Measurements from ENCODE around the gene STX18.

The STX18 gene

GRCh38 chr4:4502694-4503311 is 39.0 kb downstream of the STX18 start:
- DNase-seq (ENCODE audit: low read depth), result no peak
- no peak overlapping the region for H3K4me3 ChIP-seq (ENCODE audit: control insufficient read depth, low read depth, low read length)
- TF ChIP-seq, protein P1, sequence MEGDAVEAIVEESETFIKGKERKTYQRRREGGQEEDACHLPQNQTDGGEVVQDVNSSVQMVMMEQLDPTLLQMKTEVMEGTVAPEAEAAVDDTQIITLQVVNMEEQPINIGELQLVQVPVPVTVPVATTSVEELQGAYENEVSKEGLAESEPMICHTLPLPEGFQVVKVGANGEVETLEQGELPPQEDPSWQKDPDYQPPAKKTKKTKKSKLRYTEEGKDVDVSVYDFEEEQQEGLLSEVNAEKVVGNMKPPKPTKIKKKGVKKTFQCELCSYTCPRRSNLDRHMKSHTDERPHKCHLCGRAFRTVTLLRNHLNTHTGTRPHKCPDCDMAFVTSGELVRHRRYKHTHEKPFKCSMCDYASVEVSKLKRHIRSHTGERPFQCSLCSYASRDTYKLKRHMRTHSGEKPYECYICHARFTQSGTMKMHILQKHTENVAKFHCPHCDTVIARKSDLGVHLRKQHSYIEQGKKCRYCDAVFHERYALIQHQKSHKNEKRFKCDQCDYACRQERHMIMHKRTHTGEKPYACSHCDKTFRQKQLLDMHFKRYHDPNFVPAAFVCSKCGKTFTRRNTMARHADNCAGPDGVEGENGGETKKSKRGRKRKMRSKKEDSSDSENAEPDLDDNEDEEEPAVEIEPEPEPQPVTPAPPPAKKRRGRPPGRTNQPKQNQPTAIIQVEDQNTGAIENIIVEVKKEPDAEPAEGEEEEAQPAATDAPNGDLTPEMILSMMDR (conservative IDR thresholded peaks at IDR 0.05; ENCODE audit: control insufficient read depth, insufficient read depth, low read depth, low read length), result no peak

GRCh38 chr4:4501679-4502078 is 40.2 kb downstream of the STX18 start:
- DNase-seq (ENCODE audit: low read depth), result no peak
- TF ChIP-seq, protein P1 (conservative IDR thresholded peaks at IDR 0.05; ENCODE audit: control insufficient read depth, insufficient read depth, low read depth, low read length), result no peak
- no peak overlapping the region for H3K4me3 ChIP-seq (ENCODE audit: control insufficient read depth, low read depth, low read length)

DNA sequence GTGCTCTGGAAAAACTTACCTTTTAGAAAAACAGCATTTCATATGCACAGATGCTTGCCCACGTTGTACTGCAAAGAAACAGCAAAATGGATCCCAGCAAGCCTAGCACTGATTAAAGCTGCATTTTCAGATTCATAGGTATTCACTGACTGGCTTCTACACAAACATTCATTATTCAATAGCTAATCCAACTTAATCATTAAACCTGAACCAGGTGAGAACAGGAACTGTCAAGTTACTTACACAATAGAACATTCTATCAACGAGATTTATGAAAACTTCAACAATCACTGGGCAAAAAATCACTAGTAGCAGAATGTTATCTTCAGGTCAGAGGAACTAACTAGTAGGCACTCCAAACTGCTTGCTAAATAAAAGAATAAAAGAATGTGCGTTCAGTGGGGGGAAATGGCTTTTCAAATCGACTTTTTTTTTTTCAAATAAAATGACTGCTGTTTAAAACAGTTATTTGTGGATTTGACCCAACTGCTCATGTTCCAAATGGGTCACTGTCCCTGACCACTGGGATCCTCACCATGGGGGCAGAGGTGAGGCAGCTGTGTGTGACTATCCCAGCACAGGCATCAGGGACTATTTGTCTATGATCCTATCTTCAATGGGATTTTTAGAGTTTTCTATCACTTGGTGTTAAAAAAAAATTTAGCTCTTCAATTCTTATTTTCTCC is 42.3 kb downstream of the STX18 start:
- no peak overlapping the region for H3K4me3 ChIP-seq (ENCODE audit: control insufficient read depth, low read depth, low read length)
- no peak for DNase-seq (ENCODE audit: low read depth)
- TF ChIP-seq, protein P1 (conservative IDR thresholded peaks at IDR 0.05; ENCODE audit: control insufficient read depth, insufficient read depth, low read depth, low read length), result no peak

- no peak overlapping the region for H3K4me3 ChIP-seq (ENCODE audit: control insufficient read depth, low read depth, low read length)
- TF ChIP-seq, protein P1 (conservative IDR thresholded peaks at IDR 0.05; ENCODE audit: control insufficient read depth, insufficient read depth, low read depth, low read length), result no peak
- peak; percentile 64 for DNase-seq (ENCODE audit: low read depth)
Measured at GRCh38 chr4:4496592-4497372, 45.1 kb downstream of the STX18 start.

DNA sequence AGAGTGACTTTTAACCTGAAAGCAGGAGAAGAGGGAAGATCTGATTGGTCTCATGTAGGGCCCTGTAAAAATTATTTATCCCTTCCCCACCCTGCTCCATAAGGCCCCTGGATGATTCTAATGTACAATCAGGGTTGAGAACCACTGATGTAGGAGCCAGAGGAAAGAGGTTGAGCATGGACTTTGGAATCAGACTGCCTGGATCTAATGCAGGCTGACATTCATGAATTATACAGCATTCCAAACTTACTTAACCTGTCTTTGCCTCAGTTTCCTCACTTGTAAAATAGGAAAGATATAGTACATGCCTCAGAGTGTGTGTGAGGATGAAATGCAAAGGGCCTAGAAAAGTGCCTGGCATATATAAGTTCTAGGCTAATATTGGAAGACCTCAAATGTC is 47.0 kb downstream of the STX18 start:
- DNase-seq (ENCODE audit: low read depth), result no peak
- no peak overlapping the region for H3K4me3 ChIP-seq (ENCODE audit: control insufficient read depth, low read depth, low read length)
- TF ChIP-seq, protein P1 (conservative IDR thresholded peaks at IDR 0.05; ENCODE audit: control insufficient read depth, insufficient read depth, low read depth, low read length), result no peak

GRCh38 chr4:4492161-4492847 is 49.5 kb downstream of the STX18 start:
- H3K4me3 ChIP-seq (ENCODE audit: control insufficient read depth, low read depth, low read length), result peak overlapping the region; percentile 16
- TF ChIP-seq, protein P1 (conservative IDR thresholded peaks at IDR 0.05; ENCODE audit: control insufficient read depth, insufficient read depth, low read depth, low read length), result no peak

More at GRCh38 chr4:4492161-4492847, 49.5 kb downstream of the STX18 start:
- DNase-seq (ENCODE audit: low read depth), result peak; percentile 71
